PC-9 (cell line): ENCODE data around the gene ARHGEF26.

ENCODE experiments used
- EZH2 ChIP-seq: fragments of 200-600 bp; sonication (generic); IDR thresholded peaks from 2 replicates; pipeline ENCODE4 v1.8.0; 2017; ENCODE audit warnings: antibody characterized with exemption, low read depth
- TF ChIP-seq, protein P1 (sequence below): fragments of 200-600 bp; sonication (generic); conservative IDR thresholded peaks from 2 replicates; pipeline ENCODE4 v1.6.1; 2017; ENCODE audit warnings: mixed run types, antibody characterized with exemption, mild to moderate bottlenecking, moderate library complexity

DNA sequence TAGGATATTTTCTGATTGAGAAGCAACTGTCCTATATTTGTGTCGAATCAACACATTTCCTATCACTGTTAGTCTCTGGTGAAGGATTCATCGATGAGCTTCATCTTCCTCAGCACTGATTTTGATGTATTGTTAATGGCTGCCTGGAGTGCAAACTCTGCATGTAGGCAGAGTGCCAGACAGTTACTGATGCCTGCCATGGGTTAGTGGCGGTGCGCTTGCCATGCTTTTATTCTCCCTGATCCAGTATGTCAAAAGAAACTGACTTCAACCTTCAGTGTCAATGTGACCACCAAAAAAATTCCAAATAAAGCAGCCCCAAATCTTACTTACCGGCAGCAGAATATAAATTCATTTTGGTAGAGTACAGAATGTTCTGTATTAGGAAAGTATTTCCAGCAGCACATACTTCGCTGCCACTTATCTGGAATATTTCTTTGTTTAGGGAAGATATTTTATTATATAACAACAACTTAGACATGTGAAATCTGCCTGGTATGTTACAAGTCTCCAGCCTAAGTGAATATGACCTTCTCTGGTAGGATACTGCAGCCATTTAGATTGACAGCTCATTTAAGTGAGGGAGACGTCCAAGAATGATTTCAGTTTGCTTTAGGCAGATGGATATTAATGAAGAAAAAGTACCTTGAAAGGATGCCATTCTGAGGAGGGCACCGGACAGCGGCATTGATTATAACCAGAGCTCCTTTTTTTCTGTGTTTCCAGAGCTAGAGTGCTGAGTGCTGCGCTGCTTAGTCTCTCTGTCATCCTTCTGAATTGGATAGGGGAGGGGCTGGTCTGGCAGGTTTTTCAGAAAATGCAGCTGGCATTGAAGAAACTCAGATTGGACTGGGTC lies 59.9 kb downstream of the ARHGEF26 start:
- TF ChIP-seq, protein P1, sequence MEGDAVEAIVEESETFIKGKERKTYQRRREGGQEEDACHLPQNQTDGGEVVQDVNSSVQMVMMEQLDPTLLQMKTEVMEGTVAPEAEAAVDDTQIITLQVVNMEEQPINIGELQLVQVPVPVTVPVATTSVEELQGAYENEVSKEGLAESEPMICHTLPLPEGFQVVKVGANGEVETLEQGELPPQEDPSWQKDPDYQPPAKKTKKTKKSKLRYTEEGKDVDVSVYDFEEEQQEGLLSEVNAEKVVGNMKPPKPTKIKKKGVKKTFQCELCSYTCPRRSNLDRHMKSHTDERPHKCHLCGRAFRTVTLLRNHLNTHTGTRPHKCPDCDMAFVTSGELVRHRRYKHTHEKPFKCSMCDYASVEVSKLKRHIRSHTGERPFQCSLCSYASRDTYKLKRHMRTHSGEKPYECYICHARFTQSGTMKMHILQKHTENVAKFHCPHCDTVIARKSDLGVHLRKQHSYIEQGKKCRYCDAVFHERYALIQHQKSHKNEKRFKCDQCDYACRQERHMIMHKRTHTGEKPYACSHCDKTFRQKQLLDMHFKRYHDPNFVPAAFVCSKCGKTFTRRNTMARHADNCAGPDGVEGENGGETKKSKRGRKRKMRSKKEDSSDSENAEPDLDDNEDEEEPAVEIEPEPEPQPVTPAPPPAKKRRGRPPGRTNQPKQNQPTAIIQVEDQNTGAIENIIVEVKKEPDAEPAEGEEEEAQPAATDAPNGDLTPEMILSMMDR = no peak
- TF ChIP-seq EZH2 = no peak
